ENCODE results near the gene USP54. TPM values are rescaled to one million over a fixed set of nuclear protein-coding genes. Genes with fewer than 3 reads are reported as not detected.

Gene USP54
- total and polyA plus RNA-seq, 8 donors: 54.8 to 122 (median 66.1) TPM

DNA sequence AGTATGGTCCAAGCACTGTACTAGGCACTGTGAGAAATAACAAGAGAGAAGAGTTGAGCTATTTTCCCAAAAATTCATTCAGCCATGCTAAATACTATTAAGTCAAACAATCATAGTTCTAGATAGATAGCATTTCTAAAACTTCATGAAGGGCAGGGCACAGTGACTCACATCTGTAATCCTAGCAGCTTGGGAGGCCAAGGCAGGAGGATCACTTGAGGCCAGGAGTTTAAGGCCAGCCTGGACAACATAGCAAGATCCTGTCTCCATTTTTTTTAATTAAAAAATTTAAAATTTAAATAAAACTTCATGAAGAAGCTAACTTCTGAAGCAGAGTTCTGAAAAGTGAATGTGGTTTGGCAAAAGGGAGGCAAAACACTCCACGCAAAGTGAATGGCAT, 29.9 kb downstream of the USP54 start:
- TF ChIP-seq, protein P1, sequence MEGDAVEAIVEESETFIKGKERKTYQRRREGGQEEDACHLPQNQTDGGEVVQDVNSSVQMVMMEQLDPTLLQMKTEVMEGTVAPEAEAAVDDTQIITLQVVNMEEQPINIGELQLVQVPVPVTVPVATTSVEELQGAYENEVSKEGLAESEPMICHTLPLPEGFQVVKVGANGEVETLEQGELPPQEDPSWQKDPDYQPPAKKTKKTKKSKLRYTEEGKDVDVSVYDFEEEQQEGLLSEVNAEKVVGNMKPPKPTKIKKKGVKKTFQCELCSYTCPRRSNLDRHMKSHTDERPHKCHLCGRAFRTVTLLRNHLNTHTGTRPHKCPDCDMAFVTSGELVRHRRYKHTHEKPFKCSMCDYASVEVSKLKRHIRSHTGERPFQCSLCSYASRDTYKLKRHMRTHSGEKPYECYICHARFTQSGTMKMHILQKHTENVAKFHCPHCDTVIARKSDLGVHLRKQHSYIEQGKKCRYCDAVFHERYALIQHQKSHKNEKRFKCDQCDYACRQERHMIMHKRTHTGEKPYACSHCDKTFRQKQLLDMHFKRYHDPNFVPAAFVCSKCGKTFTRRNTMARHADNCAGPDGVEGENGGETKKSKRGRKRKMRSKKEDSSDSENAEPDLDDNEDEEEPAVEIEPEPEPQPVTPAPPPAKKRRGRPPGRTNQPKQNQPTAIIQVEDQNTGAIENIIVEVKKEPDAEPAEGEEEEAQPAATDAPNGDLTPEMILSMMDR (IDR thresholded peaks at IDR 0.05): no peak
- intact Hi-C loops (cut with DNase I): no loop called here
- DNase-seq (no peak), ATAC-seq (no peak)
- Histone ChIP-seq H3K27ac (no peak overlapping the region), H3K4me1 (no peaks in the 10 kb centered on the region), H3K36me3 (no peaks in the 10 kb centered on the region), H3K9me3 (no peaks in the 10 kb centered on the region), H3K27me3 (no peaks in the 10 kb centered on the region), H3K4me3 (no peak overlapping the region)

DNA sequence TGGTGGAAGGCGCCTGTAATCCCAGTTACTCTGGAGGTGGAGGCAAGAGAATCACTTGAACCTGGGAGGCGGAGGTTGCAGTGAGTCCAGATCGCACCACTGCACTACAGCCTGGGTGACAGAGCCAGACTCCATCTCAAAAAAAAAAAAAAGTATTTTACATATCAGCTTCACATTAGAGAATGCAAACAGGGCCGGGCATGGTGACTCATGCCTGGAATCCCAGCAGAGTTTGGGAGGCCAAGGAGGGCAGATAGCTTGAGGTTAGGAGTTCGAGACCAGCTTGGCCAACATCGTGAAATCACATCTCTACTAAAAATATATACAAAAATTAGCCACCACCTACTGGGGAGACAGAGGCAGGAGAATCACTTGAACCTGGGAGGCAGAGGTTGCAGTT, 31.6 kb downstream of the USP54 start:
- peaks cover 0 to 4% of the 10 kb centered on the region in 2 donors for H3K4me1 ChIP-seq
- H3K27me3 ChIP-seq: no peaks in the 10 kb centered on the region
- H3K4me3 ChIP-seq: no peak overlapping the region
- ATAC-seq: no peak
- no peaks in the 10 kb centered on the region for H3K9me3 ChIP-seq
- no peak overlapping the region for H3K27ac ChIP-seq
- no peaks in the 10 kb centered on the region for H3K36me3 ChIP-seq
- no peak for DNase-seq
- intact Hi-C loops (cut with DNase I): no loop called here
- TF ChIP-seq, protein P1 (IDR thresholded peaks at IDR 0.05): no peak

DNA sequence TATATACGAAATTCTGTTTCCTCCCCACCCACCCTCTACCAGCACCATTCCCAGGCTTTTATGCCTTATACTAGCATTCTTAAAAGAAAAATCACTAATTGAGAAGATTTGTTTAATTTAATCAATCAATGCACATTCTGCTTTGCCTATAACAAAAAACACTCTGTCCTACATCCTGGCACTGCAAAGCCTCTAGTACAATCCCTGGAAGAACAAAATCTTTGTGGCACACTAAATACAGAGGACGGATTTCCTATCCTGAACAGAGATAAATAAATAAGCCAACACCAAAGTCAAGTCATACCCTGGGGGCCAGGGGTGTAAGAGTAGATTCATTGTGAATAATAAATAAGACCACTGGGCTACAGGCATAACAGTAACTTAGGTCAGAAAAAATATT, 34.3 kb downstream of the USP54 start:
- Histone ChIP-seq H3K27me3 (no peaks in the 10 kb centered on the region), H3K9me3 (no peaks in the 10 kb centered on the region), H3K27ac (peak overlapping the region in 1 of 2 donors; percentile 5), H3K4me3 (no peak overlapping the region), H3K36me3 (no peaks in the 10 kb centered on the region), H3K4me1 (peaks cover 0 to 4% of the 10 kb centered on the region in 2 donors)
- ATAC-seq (no peak), DNase-seq (no peak)
- intact Hi-C loops (cut with DNase I): no loop called here
- TF ChIP-seq, protein P1 (IDR thresholded peaks at IDR 0.05): no peak

DNA sequence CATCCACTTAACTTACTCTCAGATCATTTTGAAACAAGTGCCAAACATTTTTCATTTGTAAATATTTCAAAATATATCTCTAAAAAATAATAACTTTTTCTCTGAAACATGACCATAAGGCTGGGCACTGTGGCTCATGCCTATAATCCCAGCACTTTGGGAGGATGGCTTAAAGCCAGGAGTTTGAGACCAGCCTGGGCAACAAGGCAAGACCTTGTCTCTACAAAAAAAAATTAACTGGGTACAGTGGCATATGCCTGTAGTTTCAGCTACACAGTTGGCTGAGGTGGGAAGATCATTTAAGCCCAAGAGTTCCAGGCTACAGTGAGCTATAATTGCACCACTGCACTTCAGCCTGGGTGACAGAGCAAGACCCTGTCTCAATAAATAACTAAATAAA, 36.4 kb downstream of the USP54 start:
- H3K4me3 ChIP-seq: no peak overlapping the region
- no peaks in the 10 kb centered on the region for H3K27me3 ChIP-seq
- H3K4me1 ChIP-seq: peaks cover 0 to 4% of the 10 kb centered on the region in 2 donors
- H3K9me3 ChIP-seq: no peaks in the 10 kb centered on the region
- H3K27ac ChIP-seq: no peak overlapping the region
- H3K36me3 ChIP-seq: no peaks in the 10 kb centered on the region
- ATAC-seq (no peak), DNase-seq (no peak)
- TF ChIP-seq, protein P1 (IDR thresholded peaks at IDR 0.05): no peak
- intact Hi-C loops (cut with DNase I): no loop called here

DNA sequence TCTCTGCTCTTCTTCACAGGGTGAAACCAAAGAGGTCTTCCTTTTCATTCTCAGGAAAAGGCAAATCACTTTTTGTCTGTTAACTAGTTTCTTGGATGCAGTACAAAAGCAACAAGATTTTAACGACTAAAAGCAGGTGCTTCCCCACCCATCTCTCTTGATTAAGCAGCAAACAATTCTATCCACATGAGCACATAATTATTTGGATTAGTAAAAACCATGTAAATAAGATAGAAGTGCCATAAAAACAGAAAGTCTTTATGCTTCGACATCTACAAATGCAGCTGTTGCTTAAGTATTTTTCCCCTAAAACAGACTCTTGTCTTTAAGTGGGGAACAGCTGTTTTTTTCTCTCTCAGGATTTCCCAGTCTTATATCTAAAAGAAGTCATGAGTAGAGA, 37.4 kb downstream of the USP54 start:
- Histone ChIP-seq H3K27me3 (no peaks in the 10 kb centered on the region), H3K4me1 (peaks cover 0 to 4% of the 10 kb centered on the region in 2 donors), H3K36me3 (no peaks in the 10 kb centered on the region), H3K4me3 (no peak overlapping the region), H3K9me3 (no peaks in the 10 kb centered on the region), H3K27ac (no peak overlapping the region)
- no peak for DNase-seq
- intact Hi-C loops (cut with DNase I): no loop called here
- no peak for ATAC-seq
- TF ChIP-seq, protein P1 (IDR thresholded peaks at IDR 0.05): no peak
